Activated CD8-positive, alpha-beta memory T cell treated with anti-CD3 and anti-CD28 coated beads, Interleukin-2, amount 50 U/mL, for 4 hours (primary cell): Measurements from ENCODE around the gene UBE2N.
A peak's percentile ranks its signal among the peaks of the same experiment; 100 is the strongest.

Experiments
- DNase-seq: peaks from one replicate; pipeline ENCODE4 v3.0.0-alpha.2; 2020

The UBE2N gene

GRCh38 chr12:93379326-93379980 is 62.3 kb downstream of the UBE2N start:
- DNase-seq: no peak

- DNase-seq: no peak
These were observed 62.8 kb downstream of the UBE2N start for GRCh38 chr12:93378998-93379325.

- peak; percentile 53 for DNase-seq
These were observed 63.4 kb downstream of the UBE2N start for GRCh38 chr12:93378196-93378997.

GRCh38 chr12:93377252-93378195 is 64.2 kb downstream of the UBE2N start, which contains the start of gene NUDT4:
TSS of gene NUDT4 (plus strand) at chr12:93377925. CDS start at chr12:93378323, 398 bp downstream.
- peak; percentile 98 for DNase-seq

GRCh38 chr12:93376436-93377251 is 65.1 kb downstream of the UBE2N start:
- no peak for DNase-seq

- no peak for DNase-seq
These were observed 65.8 kb downstream of the UBE2N start for GRCh38 chr12:93375906-93376305.

- DNase-seq: no peak
These were observed 67.6 kb downstream of the UBE2N start for GRCh38 chr12:93373961-93374656.

GRCh38 chr12:93370947-93371346 is 70.8 kb downstream of the UBE2N start:
- DNase-seq: no peak

- DNase-seq: no peak
These were observed 72.2 kb downstream of the UBE2N start for GRCh38 chr12:93369505-93369904.

GRCh38 chr12:93368766-93369165 is 73.0 kb downstream of the UBE2N start:
- no peak for DNase-seq

- no peak for DNase-seq
These were observed 75.3 kb downstream of the UBE2N start for GRCh38 chr12:93366422-93366821.

GRCh38 chr12:93365616-93366405 is 75.9 kb downstream of the UBE2N start:
- no peak for DNase-seq

- DNase-seq: no peak
These were observed 77.9 kb downstream of the UBE2N start for GRCh38 chr12:93363841-93364297.

- DNase-seq: no peak
These were observed 80.4 kb downstream of the UBE2N start for GRCh38 chr12:93361151-93361919.

GRCh38 chr12:93360688-93361087 is 81.1 kb downstream of the UBE2N start:
- no peak for DNase-seq

- no peak for DNase-seq
These were observed 82.9 kb downstream of the UBE2N start for GRCh38 chr12:93358821-93359220.

- no peak for DNase-seq
These were observed 83.7 kb downstream of the UBE2N start for GRCh38 chr12:93358058-93358457.

- DNase-seq: no peak
These were observed 85.5 kb downstream of the UBE2N start for GRCh38 chr12:93356214-93356613.
